Ovary (tissue), 3 donors: ENCODE data around the gene EN2.

Experiments
- CTCF ChIP-seq, 3 donors: fragments of 450-650 bp in 2 of 3; fragments of 200-600 bp in 1 of 3; IDR thresholded peaks; one replicate each; pipeline versions ENCODE4 v1.5.1 to v1.8.0; 2016 to 2022; ENCODE audit warnings: antibody characterized with exemption in 3 of 3, mild to moderate bottlenecking in 1 of 3
- EP300 ChIP-seq: sonication (generic); formaldehyde crosslinking; IDR thresholded peaks from one replicate; pipeline ENCODE4 v1.6.1; 2017; ENCODE audit warnings: antibody characterized with exemption
- donor health status: DM: no; HTN: no; CAD: no.

- TF ChIP-seq EP300 (no peak), CTCF (IDR thresholded peaks at IDR 0.05) (no peak)
Observed at GRCh38 chr7:155494551-155494950, 36.6 kb downstream of the EN2 start.
